ENCODE data around the gene TRIP4. TPM values are rescaled to one million over a fixed set of nuclear protein-coding genes. Genes with fewer than 3 reads are reported as not detected.
"Not testable (repeated sequence)": the region's sequence is repeated elsewhere in the genome, so short reads cannot be mapped to it uniquely, and the experiment has no call there.

TRIP4 gene
- 8.6 and 10.9 TPM in 2 replicates for total RNA-seq

- peak; percentile 92 to 98 for DNase-seq (ENCODE audit: low read depth in 2 of 2)
Observed at GRCh38 chr15:64387562-64388168, at the start of gene TRIP4. TSS of gene TRIP4 (plus strand) at chr15:64387836. CDS start at chr15:64387864, 28 bp downstream.

DNA sequence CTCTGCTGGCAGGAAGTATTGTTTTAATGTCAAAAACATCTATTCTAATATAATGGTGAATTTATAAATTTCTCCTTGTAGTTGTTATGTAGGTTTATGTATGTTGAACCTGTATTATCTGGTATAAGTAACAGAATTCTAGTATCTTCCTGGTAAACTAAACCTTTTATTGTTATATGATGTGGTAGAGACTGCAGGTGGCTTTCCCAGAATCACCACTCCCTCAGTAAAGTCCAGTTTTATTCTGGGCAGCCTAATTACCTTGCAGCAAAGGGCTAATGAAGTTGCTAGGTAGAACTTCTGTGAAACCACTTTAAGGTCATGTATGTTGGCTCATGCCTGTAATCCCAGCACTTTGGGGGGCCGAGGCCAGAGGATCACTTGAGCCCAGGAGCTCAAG, 47.3 kb upstream of the TRIP4 start:
- DNase-seq (ENCODE audit: low read depth in 2 of 2), result no peak

DNA sequence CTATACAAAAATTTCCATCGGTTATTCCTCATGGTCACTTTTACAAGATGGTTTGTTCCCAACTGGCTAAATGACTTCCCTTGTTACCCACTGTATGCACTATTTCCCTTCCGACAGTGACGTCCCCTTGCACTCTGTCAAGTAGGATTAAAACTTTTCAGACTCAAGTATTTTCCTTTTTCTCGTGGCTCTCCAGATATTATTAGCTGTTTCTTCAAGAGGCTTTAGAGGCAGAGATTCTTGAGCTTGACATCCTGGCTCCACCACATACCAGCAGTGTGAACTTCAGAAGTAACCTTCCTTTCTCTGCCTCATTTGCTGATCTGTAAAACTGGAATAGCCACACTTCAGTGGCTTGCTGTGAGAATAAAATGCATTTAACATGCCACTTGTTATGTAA, 45.7 kb upstream of the TRIP4 start:
- DNase-seq (ENCODE audit: low read depth in 2 of 2), result no peak

DNA sequence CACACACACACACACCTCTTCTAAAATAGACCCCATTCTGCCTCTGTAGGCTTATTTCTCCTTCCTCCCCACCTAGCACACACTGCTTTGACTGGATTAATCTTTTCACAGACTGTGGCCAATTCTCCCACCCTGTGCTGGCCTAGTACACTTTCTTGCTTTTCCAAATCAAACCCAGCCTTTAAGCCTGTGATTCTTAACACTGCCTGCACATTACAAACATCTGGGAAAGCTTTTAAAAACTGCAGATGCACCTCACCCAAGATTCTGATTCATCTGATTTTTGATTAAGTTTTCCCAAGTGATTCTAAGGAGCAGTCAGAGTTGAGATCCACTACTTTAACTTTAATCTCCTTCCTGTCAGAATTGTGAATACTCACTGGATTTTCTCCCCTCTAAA, 44.4 kb upstream of the TRIP4 start:
- DNase-seq (ENCODE audit: low read depth in 2 of 2), result no peak

GRCh38 chr15:64343841-64344240, 43.8 kb upstream of the TRIP4 start:
- peak in 1 of 2 donors; percentile 43 for DNase-seq (ENCODE audit: low read depth in 2 of 2)

GRCh38 chr15:64344651-64345294, 42.9 kb upstream of the TRIP4 start:
- peak in 1 of 2 donors; percentile 14 for DNase-seq (ENCODE audit: low read depth in 2 of 2)

DNA sequence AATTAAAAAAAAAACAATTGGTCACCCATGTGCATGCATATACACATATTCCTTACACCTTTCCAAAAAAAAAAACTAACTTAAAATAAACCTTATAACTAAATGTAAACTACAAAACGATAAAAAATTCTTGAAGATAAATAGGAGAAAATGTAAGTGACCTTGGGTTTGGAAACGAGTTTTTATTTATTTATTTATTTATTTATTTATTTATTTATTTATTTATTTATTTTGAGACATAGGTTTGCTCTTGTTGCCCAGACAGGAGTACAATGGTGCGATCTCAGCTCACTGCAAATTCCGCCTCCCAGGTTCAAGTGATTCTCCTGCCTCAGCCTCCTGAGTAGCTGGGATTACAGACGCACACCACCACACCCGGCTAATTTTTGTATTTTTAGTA, 41.4 kb upstream of the TRIP4 start:
- not testable (repeated sequence) for DNase-seq (ENCODE audit: low read depth in 2 of 2)

DNA sequence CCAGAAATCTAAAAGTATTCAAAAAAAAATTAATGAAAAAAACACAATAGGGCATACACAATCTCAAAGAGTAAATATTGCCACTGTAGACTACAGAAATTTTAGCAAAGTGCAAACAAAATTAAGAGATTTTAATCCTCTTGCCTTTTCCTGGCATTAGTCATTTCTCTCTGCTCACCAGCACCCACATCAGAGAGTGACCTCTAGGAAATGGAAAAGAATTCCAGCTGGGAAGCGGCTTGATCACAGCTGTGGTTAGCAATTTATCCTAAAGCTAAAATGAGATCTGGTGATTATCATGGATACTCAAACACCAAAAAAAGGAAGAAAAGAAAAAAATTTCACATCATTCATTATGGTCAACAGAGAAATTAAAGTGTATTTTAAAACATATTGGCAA, 39.2 kb upstream of the TRIP4 start:
- peak in 1 of 2 donors; percentile 39 for DNase-seq (ENCODE audit: low read depth in 2 of 2)

DNA sequence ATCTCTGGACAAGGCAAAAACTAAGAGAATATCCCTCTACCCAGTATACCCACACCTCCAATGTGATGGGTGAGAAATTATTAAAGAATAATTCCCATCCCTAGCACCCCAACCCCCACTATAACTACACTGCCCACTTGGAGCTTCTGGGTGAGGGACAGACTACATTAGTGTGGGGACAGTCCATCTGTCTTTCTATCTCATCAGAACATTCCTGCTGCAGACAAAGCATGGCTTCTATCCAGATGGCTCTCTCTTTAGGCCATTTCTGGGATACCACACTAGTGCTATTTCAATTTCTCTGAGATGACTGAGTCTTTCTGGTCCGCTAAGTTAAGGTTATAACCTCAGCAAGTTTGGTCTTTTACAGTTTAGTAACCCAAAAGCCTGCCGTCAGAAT, 38.3 kb upstream of the TRIP4 start:
- DNase-seq (ENCODE audit: low read depth in 2 of 2), result no peak

- peak in 1 of 2 donors; percentile 53 for DNase-seq (ENCODE audit: low read depth in 2 of 2)
Observed at GRCh38 chr15:64351265-64351664, 36.4 kb upstream of the TRIP4 start.

- no peak for DNase-seq (ENCODE audit: low read depth in 2 of 2)
Observed at GRCh38 chr15:64354688-64355344, 32.8 kb upstream of the TRIP4 start.

DNA sequence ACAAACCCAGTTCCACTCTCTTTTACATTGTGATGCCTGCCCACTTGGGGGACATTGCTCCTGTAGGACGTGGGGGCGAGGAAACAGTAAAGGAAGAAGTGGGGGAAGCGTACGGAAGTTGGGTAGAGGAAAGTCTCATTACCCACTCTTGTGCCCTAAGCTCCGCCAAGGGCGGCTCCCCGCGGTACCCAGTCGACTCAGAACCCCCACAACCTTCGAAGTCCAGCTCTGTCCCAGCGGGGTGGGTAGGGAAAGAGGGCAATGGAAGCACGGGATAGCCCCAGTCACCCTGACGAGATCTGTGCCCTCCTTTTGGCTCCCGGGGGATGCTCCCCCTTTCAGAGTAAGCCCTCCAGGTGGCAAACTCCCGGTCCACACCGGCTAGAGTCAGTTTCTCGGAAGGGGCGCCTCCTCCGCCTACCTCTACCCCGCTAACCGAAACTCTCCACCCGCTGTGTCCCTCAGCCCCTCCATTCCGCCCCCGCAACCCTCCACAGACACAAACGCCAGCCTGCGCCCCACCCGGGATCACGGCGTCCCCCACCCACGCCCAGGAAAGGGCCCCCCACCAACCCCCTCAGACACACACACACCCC, 32.2 kb upstream of the TRIP4 start:
- peak in 1 of 2 donors; percentile 24 for DNase-seq (ENCODE audit: low read depth in 2 of 2)

GRCh38 chr15:64355944-64356709, 31.5 kb upstream of the TRIP4 start, which contains the start of gene CSNK1G1:
TSS of gene CSNK1G1 (minus strand) at chr15:64356173. CDS start at chr15:64300499, 55,674 bp downstream.
- peak; percentile 93 to 99 for DNase-seq (ENCODE audit: low read depth in 2 of 2)

DNA sequence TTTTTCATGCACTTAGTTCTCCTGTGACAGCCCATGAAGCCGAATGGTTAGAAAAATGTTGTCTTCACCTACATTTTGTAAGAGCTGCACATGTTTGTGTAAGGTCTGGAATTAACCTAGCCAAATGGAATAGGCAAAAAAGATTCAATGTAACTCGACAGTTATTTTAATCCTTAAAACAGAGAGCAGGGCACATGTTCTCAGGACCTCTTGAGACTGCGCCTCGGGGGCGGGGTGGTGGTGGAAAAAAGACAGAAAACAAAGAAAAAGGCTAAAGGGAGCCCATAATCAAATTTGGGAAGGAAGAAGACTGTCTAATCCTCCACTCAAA, 31.0 kb upstream of the TRIP4 start:
- no peak for DNase-seq (ENCODE audit: low read depth in 2 of 2)

DNA sequence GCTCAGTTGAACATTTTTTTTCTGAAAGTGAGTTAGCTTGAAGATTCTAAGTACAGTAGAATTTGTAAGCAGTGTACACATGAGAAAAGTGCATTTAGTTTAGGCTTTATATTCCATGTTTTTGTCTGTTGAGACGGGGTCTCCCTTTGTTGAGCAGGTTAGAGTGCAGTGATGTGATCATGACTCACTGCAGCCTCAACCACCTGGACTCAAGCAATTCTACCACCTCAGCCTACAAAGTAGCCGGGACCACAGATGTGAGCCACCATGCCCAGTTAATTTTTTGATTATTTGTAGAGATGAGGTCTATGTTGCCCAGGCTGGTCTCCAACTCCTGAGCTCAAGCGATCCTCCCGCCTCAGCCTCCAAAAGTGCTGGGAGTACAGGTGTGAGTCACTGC, 26.4 kb upstream of the TRIP4 start:
- no peak for DNase-seq (ENCODE audit: low read depth in 2 of 2)

DNA sequence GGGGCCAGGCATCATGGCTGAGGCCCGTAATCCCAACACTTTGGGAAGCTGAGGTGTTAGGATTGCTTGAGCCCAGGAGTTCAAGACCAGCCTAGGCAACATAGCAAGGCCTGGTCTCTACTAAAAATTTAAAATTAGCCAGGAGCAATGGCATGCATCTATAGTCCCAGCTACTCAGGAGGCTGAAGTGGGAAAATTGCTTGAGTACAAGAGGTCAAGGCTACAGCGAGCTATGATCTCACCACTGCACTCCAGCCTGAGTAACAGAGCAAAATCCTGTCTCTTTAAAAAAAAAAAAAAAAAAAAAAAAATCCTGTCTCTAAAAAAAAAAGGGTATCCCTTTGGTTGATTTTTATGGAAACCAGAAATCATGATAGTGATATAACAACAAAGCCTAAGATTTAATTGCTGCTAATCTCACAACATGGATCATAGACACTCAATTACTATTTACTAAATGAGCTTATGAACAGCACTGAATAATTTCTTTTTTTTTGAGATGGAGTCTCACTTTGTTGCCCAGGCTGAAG, 18.5 kb upstream of the TRIP4 start:
- no peak for DNase-seq (ENCODE audit: low read depth in 2 of 2)

GRCh38 chr15:64371383-64371782, 16.3 kb upstream of the TRIP4 start:
- DNase-seq (ENCODE audit: low read depth in 2 of 2), result not testable (repeated sequence)

DNA sequence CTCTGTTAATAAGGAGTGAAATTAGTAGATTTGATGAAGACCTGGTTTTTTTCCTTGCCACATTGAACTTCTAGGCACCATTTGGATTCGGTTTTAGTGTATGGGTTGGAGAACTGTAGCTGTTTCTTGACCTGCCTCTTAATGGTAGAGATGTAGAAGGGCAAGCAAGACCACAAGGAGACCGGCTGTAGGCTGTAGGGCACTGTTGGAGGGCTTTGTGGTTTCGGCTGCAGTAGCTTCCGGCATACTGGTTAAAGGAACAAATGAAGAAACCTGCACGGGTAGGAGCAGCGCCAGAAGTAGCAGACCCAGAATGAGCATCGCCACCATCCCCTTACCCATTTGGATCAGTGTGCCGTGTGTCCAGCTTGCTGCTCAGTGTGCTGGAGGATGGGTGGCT, 14.3 kb upstream of the TRIP4 start:
- no peak for DNase-seq (ENCODE audit: low read depth in 2 of 2)

- no peak for DNase-seq (ENCODE audit: low read depth in 2 of 2)
Observed at GRCh38 chr15:64379216-64379960, 8.2 kb upstream of the TRIP4 start.

DNA sequence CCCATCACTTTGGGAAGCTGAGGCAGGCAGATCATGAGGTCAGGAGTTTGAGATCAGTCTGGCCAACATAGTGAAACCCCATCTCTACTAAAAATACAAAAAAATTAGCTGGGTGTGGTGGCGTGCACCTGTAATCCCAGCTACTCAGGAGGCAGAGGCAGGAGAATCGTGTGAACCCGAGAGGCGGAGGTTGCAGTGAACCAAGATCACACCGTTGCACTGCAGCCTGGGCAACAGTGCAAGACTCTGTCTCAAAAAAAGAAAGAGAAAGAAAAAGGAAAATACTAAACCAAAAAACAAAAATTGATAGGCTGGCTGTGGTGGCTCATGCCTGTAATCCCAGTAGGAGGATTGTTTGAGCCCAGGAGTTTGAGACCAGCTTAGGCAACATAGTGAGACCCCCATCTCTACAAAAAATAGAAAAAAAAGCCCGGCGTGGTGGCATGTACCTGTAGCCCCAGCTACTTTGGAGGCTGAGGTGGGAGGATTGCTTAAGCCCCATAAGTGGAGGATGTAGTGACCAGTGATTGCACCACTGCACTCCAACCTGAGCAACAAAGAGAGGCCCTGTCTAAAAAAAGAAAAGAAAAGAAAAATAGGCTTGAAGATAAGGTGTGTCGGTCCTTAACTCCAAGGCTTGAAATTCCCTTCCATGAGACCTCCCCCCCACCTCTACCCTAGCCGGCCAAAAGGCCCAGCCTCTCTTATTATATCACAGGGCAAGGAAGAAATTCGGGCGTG, 7.3 kb upstream of the TRIP4 start:
- DNase-seq (ENCODE audit: low read depth in 2 of 2), result not testable (repeated sequence)

Data from dermis microvascular lymphatic vessel endothelial cell (primary cell).